ENCODE data around the gene CANT1. TPM values are rescaled to one million over a fixed set of nuclear protein-coding genes. Genes with fewer than 3 reads are reported as not detected.
"Not testable (repeated sequence)": the region's sequence is repeated elsewhere in the genome, so short reads cannot be mapped to it uniquely, and the experiment has no call there.

Gene CANT1
- total RNA-seq, 2 experiments from 2014 or later = 48.7 to 51.0 TPM

DNA sequence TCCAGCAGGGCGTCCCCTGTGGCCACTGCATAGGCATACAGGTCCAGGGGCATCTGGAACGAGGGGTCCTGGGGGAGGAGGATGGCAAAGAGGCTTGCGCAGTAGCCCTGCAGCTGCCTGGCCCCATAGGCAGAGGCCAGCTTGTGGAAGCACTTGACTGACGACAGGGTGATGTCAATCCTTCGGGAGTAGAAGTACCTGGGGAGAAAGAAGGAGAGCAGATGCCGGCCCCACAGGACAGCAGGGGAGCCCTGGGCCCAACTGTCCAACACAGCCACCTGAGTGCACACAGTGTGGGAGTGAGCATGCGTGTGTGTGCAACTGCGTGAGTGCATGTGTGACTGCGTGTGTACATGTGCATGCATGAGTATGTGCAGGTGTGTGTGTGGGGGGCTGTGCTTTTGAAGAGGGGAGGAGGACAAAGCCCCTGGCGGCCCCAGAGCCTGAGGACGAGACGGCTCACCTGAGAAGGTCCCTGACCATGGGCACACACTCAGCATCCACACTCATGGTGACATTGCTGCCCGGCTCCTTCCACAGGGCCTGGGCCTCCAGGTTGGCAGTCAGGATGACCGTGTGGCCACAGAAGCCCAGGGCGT, 37.0 kb downstream of the CANT1 start:
- intact Hi-C loops (cut with micrococcal nuclease) = no loop called here
- DNase-seq = no peak
- Mint-ChIP-seq H3K4me3 (no peak overlapping the region), H3K27me3 (ENCODE audit: low read depth) (no peaks in the 10 kb centered on the region), H3K36me3 (ENCODE audit: low read depth) (peaks cover 2% of the 10 kb centered on the region), H3K4me1 (ENCODE audit: low read depth) (peaks cover 20% of the 10 kb centered on the region), H3K27ac (no peak overlapping the region), H3K9me3 (no peaks in the 10 kb centered on the region)
- CTCF ChIA-PET = interaction anchor here (1.8 to 2.9 kb wide), 4 partner anchors 8 to 110 kb away, joined by 3 to 31 read pairs (median 16); partner anchors contain the start of gene LGALS3BP

DNA sequence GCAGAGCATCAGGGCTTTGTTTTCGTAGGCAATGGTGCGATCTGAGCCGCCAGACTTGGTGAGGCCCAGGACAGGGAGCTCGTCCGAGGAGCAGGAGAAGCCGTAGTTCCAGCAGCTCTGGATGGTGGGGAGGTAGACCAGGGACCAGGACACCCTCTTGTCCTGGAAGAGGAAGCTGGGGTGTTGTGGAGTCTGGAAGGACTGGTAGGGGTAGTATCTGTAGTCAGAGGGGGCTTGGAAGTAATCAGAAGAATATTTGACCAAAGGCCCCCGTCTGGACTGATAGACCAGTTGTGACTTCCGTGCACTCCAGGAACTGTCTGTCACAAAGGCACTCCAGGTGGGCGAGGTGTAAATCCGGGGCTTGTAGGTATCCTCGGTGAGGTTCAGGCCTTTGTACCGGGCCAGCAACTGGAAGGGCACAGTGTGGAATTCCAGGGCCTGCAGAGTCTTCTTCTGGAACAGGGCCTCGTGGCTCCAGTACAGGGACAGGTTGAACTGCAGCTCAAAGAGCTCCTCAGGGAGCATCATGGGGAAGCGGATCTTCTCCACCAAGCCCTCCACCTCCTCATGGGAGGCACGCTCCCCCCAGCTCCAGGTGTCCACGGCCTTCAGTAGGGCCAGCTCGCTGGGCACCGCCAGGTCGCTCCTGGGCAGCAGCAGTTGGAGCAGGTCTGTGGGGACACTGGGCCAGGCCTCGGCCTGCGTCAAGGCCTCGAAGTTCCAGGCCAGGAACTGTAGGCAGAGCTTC, 37.6 kb downstream of the CANT1 start:
- Mint-ChIP-seq H3K9me3 (no peaks in the 10 kb centered on the region), H3K4me1 (ENCODE audit: low read depth) (peaks cover 13% of the 10 kb centered on the region), H3K4me3 (no peak overlapping the region), H3K36me3 (ENCODE audit: low read depth) (peaks cover 2% of the 10 kb centered on the region), H3K27me3 (ENCODE audit: low read depth) (no peaks in the 10 kb centered on the region), H3K27ac (no peak overlapping the region)
- no peak for DNase-seq
- intact Hi-C loops (cut with micrococcal nuclease) = loop anchor here (1.0 to 2.0 kb wide), 2 partner anchors 107 to 475 kb away; no protein-coding TSS in a partner anchor
- CTCF ChIA-PET = interaction anchor here (0.6 to 2.9 kb wide), 14 partner anchors 9 to 526 kb away, joined by 3 to 31 read pairs (median 4); partner anchors contain the start of gene LGALS3BP

DNA sequence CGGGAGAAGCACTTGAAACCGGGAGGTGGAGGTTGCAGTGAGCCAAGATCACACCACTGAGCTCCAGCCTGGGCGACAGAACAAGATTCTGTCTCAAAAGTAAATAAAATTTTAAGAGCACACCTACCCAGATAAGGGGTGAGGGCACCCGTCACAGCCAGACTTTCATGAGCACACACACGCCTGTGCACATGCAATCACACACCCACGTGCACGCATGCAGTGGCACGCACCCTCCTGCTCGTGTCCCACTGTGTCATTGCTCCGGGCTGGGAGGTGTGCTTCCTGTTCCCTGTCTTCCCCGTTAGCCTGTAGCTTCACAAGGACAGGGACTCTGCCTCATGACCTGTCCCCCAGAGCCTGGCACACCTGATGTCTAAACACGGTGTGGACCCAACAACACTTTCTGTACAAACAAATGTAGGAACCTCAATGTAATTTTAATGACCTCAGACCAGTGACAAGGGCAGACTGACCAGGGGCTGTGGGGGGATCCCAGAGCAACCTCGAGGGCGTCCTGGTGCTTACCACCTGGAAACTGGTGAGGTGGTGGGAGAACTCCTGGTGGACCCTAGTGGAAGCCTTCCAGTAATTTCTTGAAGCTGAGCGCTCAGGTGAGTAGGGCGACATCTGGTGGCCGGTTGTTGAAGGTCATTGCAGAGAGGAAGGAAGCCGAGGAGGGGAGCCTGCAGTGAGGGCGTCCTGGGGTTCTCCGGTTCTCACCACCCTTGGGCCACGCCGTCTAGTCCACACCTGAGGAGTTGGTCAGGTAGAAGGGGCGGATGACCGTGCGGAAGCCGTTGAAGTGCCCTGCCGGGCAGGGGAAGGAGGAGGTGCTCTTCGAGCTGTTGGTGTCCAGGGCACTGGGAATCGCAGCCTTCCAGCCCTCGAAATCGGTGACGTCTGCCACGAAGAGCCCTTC, 38.5 kb downstream of the CANT1 start:
- Mint-ChIP-seq H3K4me1 (ENCODE audit: low read depth) (peaks cover 11% of the 10 kb centered on the region), H3K9me3 (no peaks in the 10 kb centered on the region), H3K27me3 (ENCODE audit: low read depth) (no peaks in the 10 kb centered on the region), H3K36me3 (ENCODE audit: low read depth) (peaks cover 2% of the 10 kb centered on the region), H3K27ac (peak overlapping the region; percentile 67), H3K4me3 (peak overlapping the region; percentile 32)
- intact Hi-C loops (cut with micrococcal nuclease) = loop anchor here (1.0 to 2.0 kb wide), 2 partner anchors 106 to 474 kb away; no protein-coding TSS in a partner anchor
- CTCF ChIA-PET = interaction anchor here (0.6 to 2.9 kb wide), 15 partner anchors 10 to 526 kb away, joined by 3 to 31 read pairs (median 5); partner anchors contain the start of gene LGALS3BP
- peak; percentile 89 for DNase-seq

DNA sequence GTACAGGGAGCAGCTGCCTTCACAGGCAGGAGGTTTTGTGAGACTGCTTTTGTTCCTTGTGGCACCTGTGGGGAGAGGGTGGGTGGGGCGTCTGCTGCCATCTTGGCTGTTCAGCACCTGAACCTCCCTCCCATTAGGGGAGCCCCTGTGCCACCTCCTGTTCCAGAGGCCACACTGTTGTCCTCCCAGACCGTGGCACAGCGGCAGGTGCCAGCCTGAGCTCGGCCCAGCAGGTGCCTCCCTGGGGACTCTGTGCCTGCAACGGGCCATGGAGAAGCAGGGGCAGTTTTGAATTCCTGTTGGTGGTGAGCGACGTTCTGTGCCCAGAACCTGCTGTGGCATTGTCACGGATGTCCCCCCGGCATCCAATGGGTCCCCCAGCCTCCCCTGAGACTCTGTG, 39.7 kb downstream of the CANT1 start:
- intact Hi-C loops (cut with micrococcal nuclease) = loop anchor here (2.0 kb wide), 1 partner anchor 473 kb away; no protein-coding TSS in a partner anchor
- Mint-ChIP-seq H3K36me3 (ENCODE audit: low read depth) (peaks cover 2% of the 10 kb centered on the region), H3K27ac (no peak overlapping the region), H3K9me3 (no peaks in the 10 kb centered on the region), H3K4me3 (no peak overlapping the region), H3K27me3 (ENCODE audit: low read depth) (no peaks in the 10 kb centered on the region), H3K4me1 (ENCODE audit: low read depth) (peaks cover 8% of the 10 kb centered on the region)
- DNase-seq = no peak
- CTCF ChIA-PET = interaction anchor here (0.6 to 2.9 kb wide), 4 partner anchors 11 to 128 kb away, joined by 3 to 18 read pairs (median 4); partner anchors contain the start of gene LGALS3BP

DNA sequence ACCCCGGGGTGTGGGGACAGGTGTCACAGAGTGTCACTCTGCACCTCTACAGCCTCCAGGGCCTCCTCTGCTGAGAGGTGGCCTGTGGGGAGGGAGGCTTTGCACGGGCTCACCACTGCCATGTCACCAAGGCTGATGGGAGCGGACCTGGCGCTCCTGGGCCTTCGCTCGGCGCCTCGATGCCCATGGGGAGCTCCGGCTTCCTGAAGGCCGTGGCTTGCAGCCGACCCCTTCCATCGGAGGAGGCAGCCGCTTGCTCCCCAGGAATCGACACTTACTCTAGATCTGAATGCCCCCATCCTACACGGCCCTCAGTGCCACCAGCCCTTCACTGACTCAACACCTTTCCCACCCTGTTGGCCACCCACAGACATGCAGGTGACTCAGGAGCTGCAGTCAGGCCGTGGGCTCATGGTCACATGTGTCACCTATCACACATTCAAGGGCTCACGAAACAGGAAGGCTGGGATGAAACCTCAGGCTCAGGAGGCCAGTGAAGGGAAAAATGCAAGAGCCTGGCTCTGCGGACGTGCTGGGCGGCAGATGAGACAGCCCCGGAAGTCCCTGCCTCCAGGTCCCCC, 41.7 kb downstream of the CANT1 start:
- CTCF ChIA-PET = no interaction called here
- DNase-seq = no peak
- Mint-ChIP-seq H3K4me1 (ENCODE audit: low read depth) (peaks cover 8% of the 10 kb centered on the region), H3K27me3 (ENCODE audit: low read depth) (no peaks in the 10 kb centered on the region), H3K9me3 (no peaks in the 10 kb centered on the region), H3K27ac (no peak overlapping the region), H3K4me3 (no peak overlapping the region), H3K36me3 (ENCODE audit: low read depth) (peaks cover 2% of the 10 kb centered on the region)
- intact Hi-C loops (cut with micrococcal nuclease) = no loop called here

DNA sequence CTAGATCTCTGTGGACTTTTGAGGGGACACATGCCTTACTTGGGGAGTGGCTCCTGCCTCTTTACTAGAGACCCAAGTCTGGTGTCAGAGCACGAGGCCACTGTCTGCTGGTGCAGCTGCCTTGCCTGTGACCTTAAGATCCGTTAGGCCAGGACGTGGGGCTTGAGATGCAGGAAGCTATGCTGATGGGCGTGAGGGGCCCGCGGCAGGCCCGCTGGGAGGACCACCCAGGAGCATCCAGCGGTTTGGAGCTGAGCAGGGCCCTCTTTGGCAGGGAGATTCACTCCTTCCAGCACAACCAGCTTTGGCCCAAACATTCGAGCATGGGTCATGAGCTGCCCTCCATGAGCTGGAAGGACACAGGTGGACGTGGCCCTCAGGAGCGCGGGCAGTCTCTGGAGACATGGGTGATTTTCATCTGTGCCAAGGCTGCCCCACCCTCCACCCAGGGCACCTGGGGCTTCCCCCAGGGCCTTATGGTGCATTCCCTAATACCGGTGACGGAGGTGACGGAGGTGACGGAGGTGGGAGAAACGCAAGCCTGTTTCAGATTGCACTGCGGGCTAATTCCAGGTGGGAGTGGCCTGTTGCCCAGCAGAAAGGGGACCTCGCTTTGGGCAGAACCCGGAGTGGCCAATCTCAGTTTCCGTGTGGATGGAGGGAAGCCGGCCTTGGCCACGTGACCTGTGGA, 42.5 kb downstream of the CANT1 start:
- DNase-seq = no peak
- intact Hi-C loops (cut with micrococcal nuclease) = no loop called here
- CTCF ChIA-PET = interaction anchor here (0.5 kb wide), 1 partner anchor 77 kb away, joined by 3 read pairs; no protein-coding TSS in a partner anchor
- H3K27ac Mint-ChIP-seq = no peak overlapping the region
- H3K36me3 Mint-ChIP-seq (ENCODE audit: low read depth) = peaks cover 2% of the 10 kb centered on the region
- H3K9me3 Mint-ChIP-seq = no peaks in the 10 kb centered on the region
- no peaks in the 10 kb centered on the region for H3K27me3 Mint-ChIP-seq (ENCODE audit: low read depth)
- peaks cover 8% of the 10 kb centered on the region for H3K4me1 Mint-ChIP-seq (ENCODE audit: low read depth)
- no peak overlapping the region for H3K4me3 Mint-ChIP-seq

DNA sequence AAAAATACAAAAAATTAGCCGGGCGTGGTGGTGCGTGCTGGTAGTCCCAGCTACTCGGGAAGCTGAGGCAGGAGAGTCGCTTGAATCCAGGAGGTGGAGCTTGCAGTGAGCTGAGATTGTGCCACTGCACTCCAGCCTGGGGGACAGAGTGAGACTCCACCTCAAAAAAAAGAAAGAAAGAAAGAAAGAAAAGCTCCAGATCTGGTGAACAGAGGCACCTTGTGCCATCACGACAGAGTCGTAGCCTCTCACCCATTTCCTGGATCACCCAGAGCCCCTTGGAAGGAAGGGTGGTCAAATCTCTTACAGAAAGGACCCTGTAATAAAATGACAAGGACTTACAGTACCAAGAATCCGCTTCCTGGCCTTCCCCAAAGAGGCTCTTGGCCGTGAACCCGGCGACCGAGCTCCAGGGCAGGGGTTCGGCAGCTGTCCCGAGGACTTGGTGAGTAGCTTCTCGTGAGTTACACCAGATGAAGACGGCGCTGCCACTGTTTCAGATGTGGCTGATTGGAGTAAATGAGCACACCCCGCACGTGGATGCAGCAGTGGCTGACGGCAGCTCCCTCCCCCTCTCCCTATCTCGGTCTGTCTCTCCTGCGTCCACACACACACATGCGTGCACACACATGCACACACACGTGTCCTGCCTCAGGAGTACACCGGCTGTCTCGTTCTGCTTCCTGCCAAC, 43.3 kb downstream of the CANT1 start:
- DNase-seq = no peak
- Mint-ChIP-seq H3K4me1 (ENCODE audit: low read depth) (peaks cover 6% of the 10 kb centered on the region), H3K27ac (no peak overlapping the region), H3K27me3 (ENCODE audit: low read depth) (no peaks in the 10 kb centered on the region), H3K9me3 (no peaks in the 10 kb centered on the region), H3K4me3 (no peak overlapping the region), H3K36me3 (ENCODE audit: low read depth) (no peaks in the 10 kb centered on the region)
- intact Hi-C loops (cut with micrococcal nuclease) = no loop called here
- CTCF ChIA-PET = no interaction called here

DNA sequence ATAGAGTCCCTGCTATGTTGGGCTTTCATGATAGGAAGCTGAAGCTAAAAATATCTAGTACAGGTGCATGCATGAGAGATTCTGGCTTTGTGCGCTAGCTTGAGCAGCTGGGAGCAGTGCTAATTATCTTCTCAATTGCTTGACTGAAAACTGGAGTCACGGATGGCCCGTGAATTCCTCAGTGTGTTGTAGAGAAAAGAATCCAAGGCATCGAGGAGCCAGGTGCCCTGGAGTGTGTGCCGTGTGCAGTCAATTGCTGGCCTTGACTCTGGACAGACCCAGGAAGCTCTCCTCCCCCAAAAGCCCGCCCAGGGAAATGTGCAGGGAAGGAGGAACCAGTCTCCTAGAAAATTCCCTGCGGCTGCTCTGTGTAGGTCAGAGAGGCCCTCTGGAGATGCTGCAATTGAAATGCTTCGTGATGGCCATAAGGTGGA, 44.1 kb downstream of the CANT1 start:
- CTCF ChIA-PET = interaction anchor here (0.5 kb wide), 1 partner anchor 61 kb away, joined by 3 read pairs; no protein-coding TSS in a partner anchor
- intact Hi-C loops (cut with micrococcal nuclease) = no loop called here
- DNase-seq = no peak
- H3K4me3 Mint-ChIP-seq = no peak overlapping the region
- H3K4me1 Mint-ChIP-seq (ENCODE audit: low read depth) = peaks cover 2% of the 10 kb centered on the region
- no peak overlapping the region for H3K27ac Mint-ChIP-seq
- no peaks in the 10 kb centered on the region for H3K36me3 Mint-ChIP-seq (ENCODE audit: low read depth)
- no peaks in the 10 kb centered on the region for H3K27me3 Mint-ChIP-seq (ENCODE audit: low read depth)
- no peaks in the 10 kb centered on the region for H3K9me3 Mint-ChIP-seq

DNA sequence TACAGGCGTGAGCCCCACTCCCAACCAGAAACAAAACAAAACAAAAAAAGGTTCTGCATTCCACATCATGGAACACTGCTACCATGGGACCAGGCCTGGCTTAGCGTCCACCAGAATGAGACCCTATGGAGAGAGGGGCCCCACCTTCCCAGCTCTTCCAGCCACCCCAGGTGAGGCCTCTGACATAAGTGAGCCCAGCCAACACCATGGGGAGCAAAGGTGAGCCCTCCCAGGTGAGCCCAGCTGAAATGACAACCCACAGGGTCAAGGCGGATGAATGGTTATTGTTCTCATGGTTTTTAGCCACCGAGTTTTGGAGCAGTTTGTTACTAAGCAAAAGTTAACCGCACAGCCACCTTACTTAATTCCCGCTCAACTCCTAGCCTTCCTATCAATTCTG, 46.2 kb downstream of the CANT1 start:
- H3K27me3 Mint-ChIP-seq (ENCODE audit: low read depth) = no peaks in the 10 kb centered on the region
- H3K9me3 Mint-ChIP-seq = no peaks in the 10 kb centered on the region
- CTCF ChIA-PET = no interaction called here
- H3K4me1 Mint-ChIP-seq (ENCODE audit: low read depth) = no peaks in the 10 kb centered on the region
- H3K36me3 Mint-ChIP-seq (ENCODE audit: low read depth) = no peaks in the 10 kb centered on the region
- intact Hi-C loops (cut with micrococcal nuclease) = no loop called here
- H3K4me3 Mint-ChIP-seq = no peak overlapping the region
- no peak for DNase-seq
- H3K27ac Mint-ChIP-seq = no peak overlapping the region

DNA sequence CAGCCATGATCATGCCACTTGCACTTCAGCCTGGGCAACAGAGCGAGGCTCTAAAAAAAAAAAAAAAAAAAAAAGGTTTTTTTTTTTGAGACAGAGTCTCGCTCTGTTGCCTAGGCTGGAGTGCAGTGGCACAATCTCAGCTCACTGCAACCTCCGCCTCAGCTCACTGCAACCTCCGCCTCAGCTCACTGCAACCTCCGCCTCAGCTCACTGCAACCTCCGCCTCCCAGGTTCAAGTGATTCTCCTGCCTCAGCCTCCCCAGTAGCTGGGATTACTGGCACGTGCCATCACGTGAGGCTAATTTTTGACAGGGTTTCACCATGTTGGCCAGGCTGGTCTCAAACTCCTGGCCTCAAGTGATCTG, 46.6 kb downstream of the CANT1 start:
- H3K4me3 Mint-ChIP-seq; H3K27ac Mint-ChIP-seq; H3K36me3 Mint-ChIP-seq (ENCODE audit: low read depth); H3K27me3 Mint-ChIP-seq (ENCODE audit: low read depth); DNase-seq; H3K4me1 Mint-ChIP-seq (ENCODE audit: low read depth); H3K9me3 Mint-ChIP-seq; intact Hi-C loops (cut with micrococcal nuclease); CTCF ChIA-PET: not testable (repeated sequence)

DNA sequence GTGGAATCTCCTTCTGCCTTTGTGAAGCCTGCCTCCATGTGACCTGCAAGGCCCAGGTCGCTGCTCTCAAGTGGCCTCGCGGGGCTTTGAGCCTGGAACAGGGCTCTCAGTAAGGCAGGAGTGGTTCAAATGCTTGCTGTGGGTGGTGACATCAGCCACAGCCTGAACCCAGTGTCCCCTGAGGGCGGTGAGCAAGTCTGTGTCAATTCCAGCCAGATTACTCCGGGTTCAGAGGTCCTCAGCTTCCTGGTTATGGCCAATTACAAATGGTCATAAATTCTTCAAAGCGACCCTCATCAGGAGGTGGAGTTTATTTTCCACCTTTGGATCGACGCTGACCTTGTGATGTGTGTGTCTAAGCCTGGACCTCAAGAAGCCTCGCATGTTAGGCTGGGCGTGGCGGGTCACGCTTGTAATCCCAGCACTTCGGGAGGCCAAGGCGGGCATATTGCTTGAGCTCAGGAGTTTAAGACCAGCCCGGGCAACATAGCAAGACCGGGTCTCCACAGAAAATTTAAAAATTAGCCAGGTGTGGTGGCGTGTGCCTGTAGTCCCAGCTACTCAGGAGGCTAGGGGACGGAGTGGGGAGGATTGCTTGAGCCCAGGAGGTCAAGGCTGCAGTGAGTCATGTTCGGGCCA, 47.1 kb downstream of the CANT1 start:
- H3K36me3 Mint-ChIP-seq (ENCODE audit: low read depth) = no peaks in the 10 kb centered on the region
- H3K27me3 Mint-ChIP-seq (ENCODE audit: low read depth) = no peaks in the 10 kb centered on the region
- H3K27ac Mint-ChIP-seq = no peak overlapping the region
- CTCF ChIA-PET = no interaction called here
- no peaks in the 10 kb centered on the region for H3K9me3 Mint-ChIP-seq
- DNase-seq = no peak
- intact Hi-C loops (cut with micrococcal nuclease) = no loop called here
- no peak overlapping the region for H3K4me3 Mint-ChIP-seq
- no peaks in the 10 kb centered on the region for H3K4me1 Mint-ChIP-seq (ENCODE audit: low read depth)

Measured in activated naive CD4-positive, alpha-beta T cell treated with anti-CD3 and anti-CD28 coated beads for 36 hours (primary cell).